ENCODE results near the gene GPC3. TPM values are rescaled to one million over a fixed set of nuclear protein-coding genes. Genes with fewer than 3 reads are reported as not detected.

The GPC3 gene
- total RNA-seq, 1 donor from 2014 or later, result 0.25 TPM

DNA sequence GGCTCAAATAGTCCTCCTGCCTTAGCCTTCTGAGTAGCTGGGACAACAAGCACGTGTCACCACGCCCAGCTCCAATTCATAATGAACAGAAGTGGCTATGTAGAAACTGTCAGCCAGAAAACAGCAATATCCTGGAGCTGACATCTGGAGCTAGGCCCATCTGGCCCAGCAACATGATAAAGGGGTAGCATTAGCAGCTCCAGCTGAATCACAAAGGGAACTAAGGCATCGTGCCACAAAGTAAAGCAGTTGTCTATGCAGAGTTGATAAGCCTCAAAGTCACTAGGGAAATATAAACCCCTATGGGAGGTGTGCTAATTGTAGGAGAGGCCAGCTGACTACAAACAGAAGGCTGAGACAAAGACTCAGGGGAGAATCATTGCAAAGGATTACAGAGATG is 299.6 kb downstream of the GPC3 start:
- H3K27ac Mint-ChIP-seq, result no peak overlapping the region
- no peak for DNase-seq (ENCODE audit: low spot score)
- peaks cover 5% of the 10 kb centered on the region for H3K4me1 Mint-ChIP-seq (ENCODE audit: low read depth)
- no peaks in the 10 kb centered on the region for H3K36me3 Mint-ChIP-seq (ENCODE audit: low read depth)
- no peaks in the 10 kb centered on the region for H3K9me3 Mint-ChIP-seq
- no peak overlapping the region for H3K4me3 Mint-ChIP-seq (ENCODE audit: low read depth)
- intact Hi-C loops (cut with micrococcal nuclease), result no loop called here
- H3K27me3 Mint-ChIP-seq (ENCODE audit: low read depth), result no peaks in the 10 kb centered on the region

GRCh38 chrX:133681897-133682296 is 303.5 kb downstream of the GPC3 start:
- DNase-seq (ENCODE audit: low spot score), result no peak
- H3K36me3 Mint-ChIP-seq (ENCODE audit: low read depth), result no peaks in the 10 kb centered on the region
- H3K27me3 Mint-ChIP-seq (ENCODE audit: low read depth), result no peaks in the 10 kb centered on the region
- H3K4me3 Mint-ChIP-seq (ENCODE audit: low read depth), result no peak overlapping the region
- peaks cover 5% of the 10 kb centered on the region for H3K4me1 Mint-ChIP-seq (ENCODE audit: low read depth)
- no peaks in the 10 kb centered on the region for H3K9me3 Mint-ChIP-seq
- H3K27ac Mint-ChIP-seq, result no peak overlapping the region
- intact Hi-C loops (cut with micrococcal nuclease), result no loop called here

DNA sequence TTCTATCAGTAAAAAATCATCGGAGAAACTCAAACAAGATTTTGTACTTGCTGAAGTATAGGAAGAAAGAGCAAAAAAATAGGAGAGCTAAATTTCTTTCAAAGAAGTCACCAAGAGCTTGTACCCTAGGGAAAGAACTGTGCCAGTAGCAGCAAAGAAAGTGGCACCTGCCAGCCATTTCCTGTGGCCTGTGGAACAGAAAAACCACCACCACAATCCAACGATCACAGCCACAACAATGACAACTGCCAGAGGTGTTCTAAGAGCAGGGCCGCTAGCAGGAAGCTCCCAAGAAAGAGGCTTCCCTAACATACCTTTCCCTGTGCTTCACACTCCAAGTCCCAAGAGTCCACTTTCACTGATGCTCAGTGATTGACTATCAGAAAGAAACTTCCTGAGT is 304.0 kb downstream of the GPC3 start:
- H3K27ac Mint-ChIP-seq, result no peak overlapping the region
- H3K36me3 Mint-ChIP-seq (ENCODE audit: low read depth), result no peaks in the 10 kb centered on the region
- peaks cover 5% of the 10 kb centered on the region for H3K4me1 Mint-ChIP-seq (ENCODE audit: low read depth)
- intact Hi-C loops (cut with micrococcal nuclease), result no loop called here
- no peak overlapping the region for H3K4me3 Mint-ChIP-seq (ENCODE audit: low read depth)
- H3K9me3 Mint-ChIP-seq, result no peaks in the 10 kb centered on the region
- no peak for DNase-seq (ENCODE audit: low spot score)
- no peaks in the 10 kb centered on the region for H3K27me3 Mint-ChIP-seq (ENCODE audit: low read depth)

- Mint-ChIP-seq H3K27ac (no peak overlapping the region), H3K4me3 (ENCODE audit: low read depth) (no peak overlapping the region), H3K9me3 (no peaks in the 10 kb centered on the region), H3K4me1 (ENCODE audit: low read depth) (peaks cover 5% of the 10 kb centered on the region), H3K27me3 (ENCODE audit: low read depth) (no peaks in the 10 kb centered on the region), H3K36me3 (ENCODE audit: low read depth) (no peaks in the 10 kb centered on the region)
- DNase-seq (ENCODE audit: low spot score), result no peak
- intact Hi-C loops (cut with micrococcal nuclease), result no loop called here
Measured at GRCh38 chrX:133677123-133678063, 308.0 kb downstream of the GPC3 start.

DNA sequence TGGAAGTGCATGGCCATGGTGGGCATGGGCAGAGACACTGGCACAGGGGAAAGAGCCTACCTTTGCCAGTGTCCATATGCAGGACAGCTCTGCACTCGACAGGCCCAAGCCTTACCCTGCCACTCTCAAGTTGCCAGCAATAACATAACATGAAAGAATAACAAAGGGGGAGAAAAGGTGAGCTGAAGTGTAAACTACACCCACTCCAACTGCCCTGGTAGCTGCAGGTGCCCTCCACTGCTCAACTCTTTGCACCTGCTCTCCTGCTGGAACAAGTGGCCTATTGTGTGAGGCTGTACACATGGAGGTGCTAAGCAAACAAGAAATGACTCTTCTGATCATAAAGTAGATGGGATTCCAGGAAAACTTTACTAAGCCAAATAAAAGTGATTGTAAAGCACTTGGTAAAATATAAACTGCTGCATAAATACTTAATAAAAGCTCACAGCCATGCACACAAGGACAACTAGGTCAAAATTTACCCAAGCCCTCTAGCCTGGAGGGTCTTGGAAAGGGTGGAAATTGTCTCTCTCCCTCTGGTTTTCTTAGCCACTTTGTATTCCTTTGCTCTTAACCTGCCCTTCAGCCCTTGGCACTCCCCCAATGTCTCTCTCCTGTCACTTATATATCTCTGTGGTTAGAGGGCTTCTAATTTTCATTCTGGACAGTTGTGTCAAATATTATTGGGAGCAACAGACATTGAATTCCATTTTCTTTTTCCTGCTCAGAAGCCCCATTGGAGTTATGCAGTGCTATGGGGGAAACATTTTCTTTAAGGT is 308.9 kb downstream of the GPC3 start:
- Mint-ChIP-seq H3K4me3 (ENCODE audit: low read depth) (no peak overlapping the region), H3K27ac (no peak overlapping the region), H3K9me3 (no peaks in the 10 kb centered on the region), H3K4me1 (ENCODE audit: low read depth) (peaks cover 4% of the 10 kb centered on the region), H3K27me3 (ENCODE audit: low read depth) (no peaks in the 10 kb centered on the region), H3K36me3 (ENCODE audit: low read depth) (no peaks in the 10 kb centered on the region)
- intact Hi-C loops (cut with micrococcal nuclease), result no loop called here
- DNase-seq (ENCODE audit: low spot score), result no peak

DNA sequence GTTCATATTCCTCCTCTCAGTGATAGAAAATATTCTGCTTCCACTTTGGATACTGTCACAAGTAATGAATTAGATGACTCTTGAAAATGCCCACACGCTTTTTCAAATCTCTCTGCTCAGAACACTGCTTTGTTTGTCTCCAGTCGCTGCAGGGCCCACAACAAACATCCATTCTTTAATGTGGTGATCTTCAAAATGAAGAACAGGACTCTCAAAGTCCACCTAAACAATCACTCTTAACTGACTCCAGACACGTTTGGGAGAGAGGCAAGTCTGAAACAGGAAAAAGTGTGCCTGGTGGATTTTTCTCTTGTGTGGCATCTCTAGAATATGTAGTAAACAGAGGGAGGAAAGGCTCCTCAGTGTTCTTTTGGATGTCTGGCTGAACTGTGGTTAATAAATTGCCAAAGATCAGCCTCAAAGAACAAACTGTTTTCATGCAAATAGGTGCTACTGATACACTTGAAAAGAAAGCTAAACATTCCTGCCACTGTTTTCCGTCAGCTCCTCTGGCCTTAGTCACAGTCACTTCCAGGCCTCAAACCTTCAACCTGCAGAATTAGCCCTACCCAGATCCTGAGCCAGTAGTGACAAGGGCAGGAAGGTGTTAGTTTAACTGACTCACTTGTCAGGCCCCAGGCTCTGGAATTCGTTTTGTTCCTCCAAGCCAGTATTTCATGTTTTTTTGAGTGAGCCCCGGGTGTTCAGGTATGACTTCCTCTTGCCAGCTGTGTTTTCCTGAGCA is 310.5 kb downstream of the GPC3 start:
- Mint-ChIP-seq H3K36me3 (ENCODE audit: low read depth) (no peaks in the 10 kb centered on the region), H3K4me3 (ENCODE audit: low read depth) (no peak overlapping the region), H3K9me3 (no peaks in the 10 kb centered on the region), H3K27me3 (ENCODE audit: low read depth) (no peaks in the 10 kb centered on the region), H3K27ac (no peak overlapping the region), H3K4me1 (ENCODE audit: low read depth) (no peaks in the 10 kb centered on the region)
- intact Hi-C loops (cut with micrococcal nuclease), result no loop called here
- no peak for DNase-seq (ENCODE audit: low spot score)

DNA sequence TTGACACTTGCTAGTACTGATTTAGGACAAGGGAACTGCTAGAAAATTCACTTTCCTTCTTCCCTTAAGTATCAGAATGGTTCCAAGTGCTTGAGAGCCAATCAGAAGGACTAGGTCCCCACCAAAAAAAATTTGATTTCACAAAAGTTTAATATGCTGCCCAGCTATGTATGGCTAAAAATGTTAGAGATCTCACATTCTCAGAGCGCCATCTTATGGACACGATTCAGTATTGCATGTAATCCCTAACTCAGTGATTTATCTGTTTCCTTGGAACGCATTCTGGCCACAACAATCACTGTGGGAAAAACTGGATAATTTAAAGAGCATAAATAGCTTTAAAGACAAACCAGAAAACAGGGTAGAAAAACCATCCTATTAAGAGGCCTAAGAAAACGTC is 315.0 kb downstream of the GPC3 start:
- no peaks in the 10 kb centered on the region for H3K36me3 Mint-ChIP-seq (ENCODE audit: low read depth)
- H3K4me3 Mint-ChIP-seq (ENCODE audit: low read depth), result no peak overlapping the region
- no peaks in the 10 kb centered on the region for H3K9me3 Mint-ChIP-seq
- DNase-seq (ENCODE audit: low spot score), result no peak
- no peak overlapping the region for H3K27ac Mint-ChIP-seq
- no peaks in the 10 kb centered on the region for H3K4me1 Mint-ChIP-seq (ENCODE audit: low read depth)
- intact Hi-C loops (cut with micrococcal nuclease), result no loop called here
- H3K27me3 Mint-ChIP-seq (ENCODE audit: low read depth), result no peaks in the 10 kb centered on the region

- intact Hi-C loops (cut with micrococcal nuclease), result no loop called here
- Mint-ChIP-seq H3K27me3 (ENCODE audit: low read depth) (no peaks in the 10 kb centered on the region), H3K36me3 (ENCODE audit: low read depth) (no peaks in the 10 kb centered on the region), H3K4me1 (ENCODE audit: low read depth) (no peaks in the 10 kb centered on the region), H3K9me3 (no peaks in the 10 kb centered on the region), H3K27ac (no peak overlapping the region), H3K4me3 (ENCODE audit: low read depth) (no peak overlapping the region)
- no peak for DNase-seq (ENCODE audit: low spot score)
Measured at GRCh38 chrX:133669214-133669613, 316.2 kb downstream of the GPC3 start.

GRCh38 chrX:133668225-133668931 is 317.0 kb downstream of the GPC3 start:
- intact Hi-C loops (cut with micrococcal nuclease), result no loop called here

GRCh38 chrX:133666256-133666655 is 319.1 kb downstream of the GPC3 start:
- H3K4me1 Mint-ChIP-seq (ENCODE audit: low read depth), result no peaks in the 10 kb centered on the region
- H3K9me3 Mint-ChIP-seq, result no peaks in the 10 kb centered on the region

More at GRCh38 chrX:133668225-133668931, 317.0 kb downstream of the GPC3 start:
- H3K27me3 Mint-ChIP-seq (ENCODE audit: low read depth), result no peaks in the 10 kb centered on the region
- no peak overlapping the region for H3K4me3 Mint-ChIP-seq (ENCODE audit: low read depth)
- H3K36me3 Mint-ChIP-seq (ENCODE audit: low read depth), result no peaks in the 10 kb centered on the region
- no peaks in the 10 kb centered on the region for H3K9me3 Mint-ChIP-seq
- no peaks in the 10 kb centered on the region for H3K4me1 Mint-ChIP-seq (ENCODE audit: low read depth)
- H3K27ac Mint-ChIP-seq, result no peak overlapping the region
- no peak for DNase-seq (ENCODE audit: low spot score)

GRCh38 chrX:133661962-133662839 is 323.2 kb downstream of the GPC3 start:
- no peak for DNase-seq (ENCODE audit: low spot score)
- Mint-ChIP-seq H3K36me3 (ENCODE audit: low read depth) (no peaks in the 10 kb centered on the region), H3K4me3 (ENCODE audit: low read depth) (no peak overlapping the region), H3K27me3 (ENCODE audit: low read depth) (no peaks in the 10 kb centered on the region), H3K4me1 (ENCODE audit: low read depth) (no peaks in the 10 kb centered on the region), H3K27ac (no peak overlapping the region), H3K9me3 (no peaks in the 10 kb centered on the region)
- intact Hi-C loops (cut with micrococcal nuclease), result no loop called here

More at GRCh38 chrX:133666256-133666655, 319.1 kb downstream of the GPC3 start:
- no peak for DNase-seq (ENCODE audit: low spot score)
- H3K36me3 Mint-ChIP-seq (ENCODE audit: low read depth), result no peaks in the 10 kb centered on the region
- intact Hi-C loops (cut with micrococcal nuclease), result no loop called here
- no peaks in the 10 kb centered on the region for H3K27me3 Mint-ChIP-seq (ENCODE audit: low read depth)
- no peak overlapping the region for H3K27ac Mint-ChIP-seq
- no peak overlapping the region for H3K4me3 Mint-ChIP-seq (ENCODE audit: low read depth)

All from activated T-helper 2 cell treated with anti-CD3 and anti-CD28 coated beads, Interferon-gamma antibody, Interleukin-2, Interleukin-4, amounts not matched to agents 10 μg/mL and 5 μg/mL and 100 μg/mL, durations not matched to agents 14 hours and 24 hours and 36 hours (primary cell).